Muscle layer of colon (tissue), 2 donors: ENCODE results near the gene CIART.

Experiments
- H3K27ac ChIP-seq: one replicate; pipeline ENCODE4 v1.7.0; 2013; ENCODE audit warnings: low read depth, mild to moderate bottlenecking, low read length, moderate library complexity
- H3K27me3 ChIP-seq, 2 donors: one replicate each; pipeline ENCODE4 v1.7.0; 2013; ENCODE audit warnings: low read length in 2 of 2, mild to moderate bottlenecking in 2 of 2; ENCODE audit not compliant: insufficient read depth in 2 of 2, control insufficient read depth in 1 of 2
- H3K36me3 ChIP-seq: one replicate; pipeline ENCODE4 v1.7.0; 2013; ENCODE audit warnings: mild to moderate bottlenecking, low read length; ENCODE audit not compliant: insufficient read depth
- H3K4me1 ChIP-seq: one replicate; pipeline ENCODE4 v1.7.0; 2013; ENCODE audit warnings: mild to moderate bottlenecking, low read length; ENCODE audit not compliant: insufficient read depth
- H3K4me3 ChIP-seq, 2 donors: one replicate each; pipeline ENCODE4 v1.7.0; 2013; ENCODE audit warnings: low read length in 2 of 2, low read depth in 1 of 2, mild to moderate bottlenecking in 1 of 2, moderate library complexity in 1 of 2
- H3K9ac ChIP-seq: one replicate; pipeline ENCODE4 v1.7.0; 2013; ENCODE audit warnings: low read length
- H3K9me3 ChIP-seq: one replicate; pipeline ENCODE4 v1.7.0; 2013; ENCODE audit warnings: mild to moderate bottlenecking, low read length
- donor health status: abdominal sarcoma.
- donor health status: Adenocarcinoma of cecum.

The CIART gene

DNA sequence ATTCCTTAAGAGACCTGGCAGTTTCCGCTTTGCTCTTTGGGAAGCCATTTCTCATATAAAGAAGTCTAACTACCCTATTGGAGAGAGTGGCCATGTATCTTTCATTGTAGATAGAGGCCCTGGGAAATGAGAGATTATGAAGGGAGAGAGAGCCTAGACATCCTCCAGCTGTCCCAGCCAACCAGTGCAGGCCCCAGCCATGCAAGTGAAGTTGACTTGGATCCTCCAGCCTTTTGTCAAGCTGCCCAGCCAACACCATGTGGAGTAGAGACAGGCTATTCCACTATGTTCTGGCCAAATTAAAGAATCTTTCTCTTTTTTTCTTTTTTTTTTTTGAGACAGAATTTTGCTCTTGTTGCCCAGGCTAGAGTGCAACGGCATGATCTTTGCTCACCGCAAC lies 39.4 kb upstream of the CIART start:
- Histone ChIP-seq H3K4me1 (no peaks in the 10 kb centered on the region), H3K27ac (no peak overlapping the region), H3K9ac (no peak overlapping the region), H3K36me3 (no peaks in the 10 kb centered on the region), H3K27me3 (no peaks in the 10 kb centered on the region), H3K9me3 (no peaks in the 10 kb centered on the region), H3K4me3 (no peak overlapping the region)

DNA sequence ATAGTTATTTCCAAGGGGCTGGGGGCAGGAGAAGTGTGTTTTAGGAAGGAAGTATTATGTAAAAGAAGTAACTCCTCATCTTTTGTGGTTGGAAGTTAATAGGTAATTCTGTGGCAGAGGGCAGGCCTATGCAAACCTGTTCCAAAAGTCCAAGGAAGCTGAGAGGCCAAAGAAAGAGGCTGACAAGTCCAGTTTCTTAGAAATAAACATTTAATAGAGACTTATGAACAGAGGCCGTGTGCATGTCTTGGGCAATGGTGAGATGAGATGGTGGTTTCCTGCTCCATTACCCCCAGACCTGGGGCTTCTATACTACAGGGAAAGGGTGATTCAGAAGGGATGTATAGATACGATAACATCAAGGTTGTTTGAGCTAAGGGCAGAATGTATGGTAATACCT lies 32.4 kb upstream of the CIART start:
- no peaks in the 10 kb centered on the region for H3K27me3 ChIP-seq
- H3K36me3 ChIP-seq, result no peaks in the 10 kb centered on the region
- H3K9me3 ChIP-seq, result no peaks in the 10 kb centered on the region
- H3K9ac ChIP-seq, result no peak overlapping the region
- H3K27ac ChIP-seq, result no peak overlapping the region
- no peak overlapping the region for H3K4me3 ChIP-seq
- H3K4me1 ChIP-seq, result no peaks in the 10 kb centered on the region

DNA sequence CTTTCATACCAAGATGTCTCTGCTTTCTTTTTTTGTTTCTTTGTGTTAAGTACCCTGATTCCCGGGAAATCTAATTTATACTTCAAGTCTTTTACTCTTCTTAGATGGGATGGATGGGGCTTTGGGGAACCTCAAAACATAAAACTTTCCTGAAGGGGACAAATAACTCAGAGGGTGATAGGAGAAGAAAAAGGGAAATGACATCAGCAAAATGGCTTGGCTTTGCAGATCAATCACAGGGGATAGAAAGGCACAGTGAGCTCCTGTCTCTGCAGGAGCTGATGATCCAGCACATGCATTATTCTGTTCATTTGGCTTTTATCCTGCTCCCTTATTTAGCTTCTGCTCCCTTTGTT lies 26.2 kb upstream of the CIART start:
- Histone ChIP-seq H3K9me3 (no peaks in the 10 kb centered on the region), H3K4me1 (peaks cover 28% of the 10 kb centered on the region), H3K36me3 (no peaks in the 10 kb centered on the region), H3K9ac (peak overlapping the region; percentile 45), H3K27ac (peak overlapping the region; percentile 73), H3K27me3 (no peaks in the 10 kb centered on the region), H3K4me3 (peak overlapping the region in 1 of 2 donors; percentile 55)

DNA sequence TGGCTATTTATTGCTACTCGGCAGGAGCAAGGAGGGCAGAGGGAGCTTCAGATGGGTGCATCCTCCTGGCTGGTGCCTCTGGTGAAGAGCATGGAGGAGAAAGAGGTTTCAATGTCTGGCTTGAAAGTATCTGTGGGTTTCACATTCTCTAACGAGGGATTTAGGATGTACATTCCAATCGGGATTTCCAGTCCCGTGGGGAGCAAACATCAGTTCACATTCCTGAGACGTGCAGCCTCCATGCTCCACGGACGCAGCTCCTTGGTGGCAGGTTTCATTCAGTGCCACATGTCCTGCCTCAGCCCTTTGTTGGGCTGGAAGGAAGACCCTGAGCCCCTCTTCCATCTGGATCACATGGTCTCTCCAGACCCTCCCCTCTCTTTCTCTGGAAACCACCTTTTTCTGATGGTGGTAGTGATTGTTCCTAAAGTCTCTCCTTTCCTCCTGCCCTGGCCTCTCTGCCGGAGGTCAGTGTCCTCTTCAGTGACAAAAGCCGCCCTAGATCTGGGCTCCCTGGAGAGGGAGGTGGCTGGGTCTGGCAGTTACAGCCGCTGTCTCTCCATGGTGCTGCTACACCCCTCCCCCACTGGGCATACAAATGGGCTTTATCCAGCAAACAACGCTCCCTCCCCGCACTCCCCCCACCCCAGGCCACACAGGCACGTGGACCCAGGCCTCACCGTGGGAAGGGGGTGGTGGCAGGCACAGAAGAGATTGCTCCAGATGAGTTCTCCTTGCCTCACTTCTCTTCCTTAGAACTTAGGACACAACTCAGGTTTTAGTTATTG lies 25.6 kb upstream of the CIART start:
- Histone ChIP-seq H3K9me3 (no peaks in the 10 kb centered on the region), H3K36me3 (no peaks in the 10 kb centered on the region), H3K4me1 (peaks cover 28% of the 10 kb centered on the region), H3K27me3 (no peaks in the 10 kb centered on the region), H3K27ac (peak overlapping the region; percentile 73), H3K9ac (peak overlapping the region; percentile 28), H3K4me3 (peak overlapping the region in 1 of 2 donors; percentile 55)

DNA sequence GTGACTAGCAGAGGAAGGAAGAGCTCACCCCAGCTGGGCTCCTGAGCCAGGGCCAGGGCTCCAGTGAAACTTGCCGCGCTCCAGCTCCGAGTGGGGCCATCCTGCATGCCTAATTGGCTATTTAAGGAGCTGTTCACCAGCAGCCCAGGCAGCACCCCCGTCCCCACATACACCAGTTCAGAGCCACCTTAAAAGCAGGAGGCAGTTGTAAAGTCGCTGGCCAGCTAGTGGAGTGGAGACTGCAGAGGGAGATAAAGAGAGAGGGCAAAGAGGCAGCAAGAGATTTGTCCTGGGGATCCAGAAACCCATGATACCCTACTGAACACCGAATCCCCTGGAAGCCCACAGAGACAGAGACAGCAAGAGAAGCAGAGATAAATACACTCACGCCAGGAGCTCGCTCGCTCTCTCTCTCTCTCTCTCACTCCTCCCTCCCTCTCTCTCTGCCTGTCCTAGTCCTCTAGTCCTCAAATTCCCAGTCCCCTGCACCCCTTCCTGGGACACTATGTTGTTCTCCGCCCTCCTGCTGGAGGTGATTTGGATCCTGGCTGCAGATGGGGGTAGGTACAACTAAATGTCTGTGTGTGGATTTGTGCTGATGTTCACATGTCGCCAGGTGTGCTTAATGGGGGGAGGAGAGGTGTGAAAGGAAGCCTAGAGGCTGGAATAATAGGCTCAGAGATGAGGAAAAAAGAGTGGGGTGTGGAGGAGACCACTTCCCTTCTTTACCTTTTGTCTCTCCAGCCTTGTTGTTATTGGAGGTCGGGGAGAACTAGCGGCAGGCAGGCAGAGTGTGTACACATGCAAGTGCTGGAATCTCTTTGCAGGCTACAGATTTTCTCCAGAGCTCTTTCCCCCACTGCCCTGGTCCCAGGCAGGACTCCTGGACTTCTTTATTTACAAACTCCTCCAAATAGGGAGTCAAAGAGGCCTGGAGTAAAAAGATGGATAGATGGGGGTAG lies 24.4 kb upstream of the CIART start, which contains the start of gene CA14:
Gene CA14 (plus strand): TSS at position 151 of the 962 bp plus-strand sequence. CDS start 355 bp downstream, at position 506.
- H3K27me3 ChIP-seq, result no peaks in the 10 kb centered on the region
- peak within 1 kb of the TSS; percentile 28 for H3K9ac ChIP-seq
- peak within 1 kb of the TSS in 1 of 2 donors; percentile 55 for H3K4me3 ChIP-seq

DNA sequence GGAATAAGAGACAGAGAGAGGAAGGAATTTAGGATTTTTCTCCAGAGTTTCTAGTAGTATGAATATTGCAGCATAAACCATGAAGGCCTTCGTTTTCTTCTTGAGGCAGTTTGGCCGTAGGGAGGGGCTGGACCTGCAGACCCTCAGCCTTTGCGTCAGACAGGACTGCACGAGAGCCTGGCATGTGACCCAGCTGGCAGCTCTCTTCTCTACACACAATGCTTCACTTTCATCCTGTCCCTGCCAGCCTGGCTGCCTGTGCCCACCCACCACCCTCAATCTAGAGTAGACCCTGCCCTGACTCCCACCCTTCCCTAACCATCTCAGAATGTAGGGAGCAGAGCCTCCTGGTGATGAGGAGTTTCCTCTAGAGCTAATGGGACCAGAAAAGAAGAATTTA lies 23.1 kb upstream of the CIART start:
- Histone ChIP-seq H3K9me3 (no peaks in the 10 kb centered on the region), H3K9ac (no peak overlapping the region), H3K4me3 (no peak overlapping the region), H3K27me3 (no peaks in the 10 kb centered on the region), H3K4me1 (peaks cover 28% of the 10 kb centered on the region), H3K27ac (peak overlapping the region; percentile 73), H3K36me3 (no peaks in the 10 kb centered on the region)

More for the DNA sequence above, 24.4 kb upstream of the CIART start, which contains the start of gene CA14:
- H3K9me3 ChIP-seq, result no peaks in the 10 kb centered on the region
- H3K4me1 ChIP-seq, result peaks cover 28% of the 10 kb centered on the region
- H3K36me3 ChIP-seq, result no peaks in the 10 kb centered on the region
- peak within 1 kb of the TSS; percentile 73 for H3K27ac ChIP-seq

DNA sequence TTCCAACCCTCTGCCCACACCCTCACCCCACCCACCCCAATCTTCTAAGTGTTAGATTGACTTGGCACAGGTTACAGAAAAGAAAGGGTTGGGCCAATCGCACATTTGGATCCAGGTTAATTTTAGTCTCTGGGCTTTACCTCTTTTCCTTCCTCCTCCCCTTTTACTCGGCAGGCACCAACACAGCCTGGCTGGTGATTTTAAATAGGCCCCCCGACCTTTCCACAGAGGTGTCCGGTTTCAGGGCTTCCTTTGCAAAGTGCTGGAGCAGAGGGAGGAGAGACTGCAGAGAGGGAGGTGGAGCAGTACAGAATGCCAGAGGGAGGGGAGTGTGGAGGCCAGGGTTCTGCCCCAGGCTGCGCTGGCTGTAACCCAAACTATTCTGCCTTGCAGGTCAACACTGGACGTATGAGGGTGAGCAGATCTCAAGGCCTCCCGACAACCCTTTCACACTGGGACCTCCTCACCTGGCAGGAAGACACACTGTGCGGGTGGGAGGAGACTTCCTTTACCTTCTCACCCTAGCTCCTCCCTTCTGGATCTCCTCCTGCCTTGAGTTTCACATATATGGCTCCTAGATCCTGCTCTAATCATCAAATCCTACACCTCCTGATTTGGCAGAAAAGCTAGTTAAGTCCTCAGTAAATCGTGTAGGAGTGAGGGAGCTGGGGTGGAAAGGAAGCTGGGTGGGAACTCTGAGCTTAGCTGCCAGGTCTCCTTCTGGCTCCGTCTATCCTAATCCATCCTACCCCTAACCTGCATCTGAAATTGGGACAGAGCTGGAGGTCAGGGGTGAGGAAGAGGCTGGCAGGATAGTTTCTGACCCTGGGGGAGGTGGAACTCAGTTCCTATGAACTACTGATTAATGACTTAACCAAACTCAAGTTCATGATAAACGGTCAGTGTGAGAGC lies 22.3 kb upstream of the CIART start:
- no peaks in the 10 kb centered on the region for H3K9me3 ChIP-seq
- H3K4me1 ChIP-seq, result peaks cover 28% of the 10 kb centered on the region
- no peaks in the 10 kb centered on the region for H3K27me3 ChIP-seq
- H3K36me3 ChIP-seq, result peaks cover 6% of the 10 kb centered on the region
- no peak overlapping the region for H3K27ac ChIP-seq
- no peak overlapping the region for H3K9ac ChIP-seq
- H3K4me3 ChIP-seq, result no peak overlapping the region

DNA sequence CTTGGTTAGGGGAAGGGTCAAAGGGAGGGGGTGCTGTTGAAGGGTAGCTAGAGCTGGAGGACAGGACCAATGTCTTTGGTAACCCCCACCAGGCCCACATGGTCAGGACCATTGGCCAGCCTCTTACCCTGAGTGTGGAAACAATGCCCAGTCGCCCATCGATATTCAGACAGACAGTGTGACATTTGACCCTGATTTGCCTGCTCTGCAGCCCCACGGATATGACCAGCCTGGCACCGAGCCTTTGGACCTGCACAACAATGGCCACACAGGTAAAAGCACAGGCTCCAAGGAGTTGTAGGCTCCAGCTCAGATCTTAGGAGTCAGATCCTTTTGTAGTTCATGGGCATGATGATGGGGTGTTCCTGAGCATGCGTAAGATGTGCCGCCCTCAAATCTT lies 21.0 kb upstream of the CIART start:
- Histone ChIP-seq H3K9me3 (no peaks in the 10 kb centered on the region), H3K9ac (no peak overlapping the region)

DNA sequence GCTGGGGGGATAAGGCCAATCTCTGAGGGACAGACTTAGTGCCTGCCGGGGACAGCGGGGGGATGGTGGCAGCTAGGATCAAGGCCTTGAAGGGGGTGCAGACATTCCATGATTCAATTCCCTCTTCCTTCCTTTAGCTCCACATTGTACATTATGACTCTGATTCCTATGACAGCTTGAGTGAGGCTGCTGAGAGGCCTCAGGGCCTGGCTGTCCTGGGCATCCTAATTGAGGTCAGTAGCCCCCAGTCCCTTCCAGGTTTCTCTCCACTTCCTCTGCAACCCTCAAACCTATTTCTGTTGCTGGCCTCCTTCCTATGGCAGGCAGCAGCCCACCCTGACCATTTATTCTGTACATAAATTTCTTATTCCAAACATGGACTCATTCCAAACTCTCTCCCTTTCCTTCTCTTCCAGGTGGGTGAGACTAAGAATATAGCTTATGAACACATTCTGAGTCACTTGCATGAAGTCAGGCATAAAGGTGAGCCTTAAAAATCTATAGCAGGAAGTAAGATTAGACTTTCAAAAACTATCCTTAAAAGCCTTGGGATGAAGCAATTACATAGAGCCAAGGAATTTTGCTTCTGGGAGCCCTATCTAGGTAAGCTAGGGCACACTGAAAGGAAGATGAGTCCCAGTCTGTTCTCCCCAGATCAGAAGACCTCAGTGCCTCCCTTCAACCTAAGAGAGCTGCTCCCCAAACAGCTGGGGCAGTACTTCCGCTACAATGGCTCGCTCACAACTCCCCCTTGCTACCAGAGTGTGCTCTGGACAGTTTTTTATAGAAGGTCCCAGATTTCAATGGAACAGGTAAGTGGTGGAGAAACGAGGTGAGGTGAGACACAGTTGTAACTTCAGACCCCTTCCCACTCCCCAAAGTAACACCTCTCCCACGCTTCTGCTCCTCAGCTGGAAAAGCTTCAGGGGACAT lies 19.7 kb upstream of the CIART start:
- Histone ChIP-seq H3K36me3 (peaks cover 30% of the 10 kb centered on the region), H3K9me3 (no peaks in the 10 kb centered on the region), H3K4me1 (peaks cover 20% of the 10 kb centered on the region), H3K9ac (no peak overlapping the region), H3K4me3 (no peak overlapping the region), H3K27me3 (no peaks in the 10 kb centered on the region), H3K27ac (no peak overlapping the region)

More for the DNA sequence above, 21.0 kb upstream of the CIART start:
- no peak overlapping the region for H3K27ac ChIP-seq
- H3K4me1 ChIP-seq, result peaks cover 19% of the 10 kb centered on the region
- no peaks in the 10 kb centered on the region for H3K27me3 ChIP-seq
- H3K4me3 ChIP-seq, result no peak overlapping the region
- H3K36me3 ChIP-seq, result peaks cover 20% of the 10 kb centered on the region

DNA sequence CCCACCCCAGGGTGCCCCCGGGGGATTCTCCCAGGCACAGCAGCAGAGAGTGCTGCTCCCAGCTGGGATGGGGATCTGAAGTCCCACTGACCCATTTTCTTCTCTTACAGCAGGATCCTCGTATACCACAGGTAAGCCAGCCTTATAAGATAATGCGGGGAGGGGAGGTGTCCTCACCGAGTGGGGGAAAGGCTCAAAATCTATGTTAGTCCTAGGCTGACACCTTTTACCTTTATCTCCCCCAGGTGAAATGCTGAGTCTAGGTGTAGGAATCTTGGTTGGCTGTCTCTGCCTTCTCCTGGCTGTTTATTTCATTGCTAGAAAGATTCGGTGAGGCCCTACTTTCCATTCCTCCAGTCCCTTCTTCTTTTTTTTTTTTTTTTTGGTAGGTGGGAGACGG lies 18.8 kb upstream of the CIART start:
- Histone ChIP-seq H3K27ac (no peak overlapping the region), H3K36me3 (peaks cover 30% of the 10 kb centered on the region), H3K4me3 (no peak overlapping the region), H3K9me3 (no peaks in the 10 kb centered on the region), H3K4me1 (peaks cover 23% of the 10 kb centered on the region), H3K27me3 (no peaks in the 10 kb centered on the region), H3K9ac (no peak overlapping the region)
